K562 (cell line): ENCODE measurements around the gene MLLT1. TPM values are rescaled to one million over a fixed set of nuclear protein-coding genes. Genes with fewer than 3 reads are reported as not detected.
A peak's percentile ranks its signal among the peaks of the same experiment; 100 is the strongest.

Experiments
- ADNP ChIP-seq: fragments of 200-800 bp; sonication (Bioruptor generic); IDR thresholded peaks from 2 replicates; pipeline ENCODE4 v1.6.1; 2016; ENCODE audit warnings: missing genetic modification characterization, missing compliant biosample characterization
- CBX1 ChIP-seq: sonication (generic); IDR thresholded peaks from 2 replicates; pipeline ENCODE4 v1.6.1; 2016; ENCODE audit warnings: antibody characterized with exemption, low read depth, mild to moderate bottlenecking
- CCNT2 ChIP-seq: IDR thresholded peaks from 2 replicates; pipeline ENCODE4 v1.6.1; 2011; ENCODE audit warnings: borderline replicate concordance, low read depth, mild to moderate bottlenecking, moderate library complexity, mixed read lengths, low read length; ENCODE audit not compliant: insufficient read length; ENCODE audit errors: extremely low read depth
- CEBPB ChIP-seq: fragments of 450-650 bp; IDR thresholded peaks from 2 replicates; pipeline ENCODE4 v1.6.1; 2016; ENCODE audit warnings: missing genetic modification characterization, missing compliant biosample characterization
- EGR1 ChIP-seq: fragments of 450-650 bp; conservative IDR thresholded peaks from 2 replicates; pipeline ENCODE4 v1.6.1; 2017; ENCODE audit warnings: mild to moderate bottlenecking
- FOXP1 ChIP-seq: sonication (generic); formaldehyde crosslinking; IDR thresholded peaks from 2 replicates; pipeline ENCODE4 v1.8.0; 2022; ENCODE audit warnings: mild to moderate bottlenecking, missing genetic modification reagents
- HDGF ChIP-seq: fragments of 450-650 bp; IDR thresholded peaks from 2 replicates; pipeline ENCODE4 v1.6.1; 2016
- HMG20A ChIP-seq: fragments of 450-650 bp; formaldehyde crosslinking; conservative IDR thresholded peaks from 2 replicates; pipeline ENCODE4 v1.4.0; 2020; ENCODE audit warnings: mild to moderate bottlenecking, mixed read lengths
- KDM2B ChIP-seq: fragments of 250-450 bp; sonication (Bioruptor Pico); IDR thresholded peaks from 2 replicates; pipeline ENCODE4 v1.8.0; 2021; ENCODE audit warnings: mild to moderate bottlenecking, moderate library complexity
- NCOA2 ChIP-seq, 2 experiments: fragments of 450-650 bp; IDR thresholded peaks; 2 replicates each; pipeline ENCODE4 v1.6.1; 2018; ENCODE audit warnings: mild to moderate bottlenecking in 2 of 2, moderate library complexity in 1 of 2; ENCODE audit not compliant: partially characterized antibody in 2 of 2
- PHF21A ChIP-seq: fragments of 450-650 bp; IDR thresholded peaks from 2 replicates; pipeline ENCODE4 v1.6.1; 2017; ENCODE audit warnings: low read depth, borderline replicate concordance
- POLR2A ChIP-seq: fragments of 450-650 bp; conservative IDR thresholded peaks from 2 replicates; pipeline ENCODE4 v1.6.1; 2016
- PRMT5 ChIP-seq: sonication (generic); formaldehyde crosslinking; IDR thresholded peaks from 2 replicates; pipeline ENCODE4 v1.5.0; 2020; ENCODE audit warnings: missing genetic modification reagents
- RBFOX2 ChIP-seq: fragments of 200-400 bp; formaldehyde crosslinking; IDR thresholded peaks from 2 replicates; pipeline ENCODE4 v1.6.1; 2017; ENCODE audit warnings: low read depth, mild to moderate bottlenecking, low read length, moderate library complexity
- RBM34 ChIP-seq: fragments of 200-400 bp; formaldehyde crosslinking; IDR thresholded peaks from 2 replicates; pipeline ENCODE4 v1.6.1; 2018; ENCODE audit warnings: low read length, borderline replicate concordance; ENCODE audit not compliant: insufficient read depth
- ZBTB43 ChIP-seq: sonication (generic); formaldehyde crosslinking; IDR thresholded peaks from 2 replicates; pipeline ENCODE4 v1.8.0; 2023; ENCODE audit warnings: mild to moderate bottlenecking, missing genetic modification reagents
- ZBTB8A ChIP-seq: fragments of 450-650 bp; IDR thresholded peaks from 2 replicates; pipeline ENCODE4 v1.6.1; 2018; ENCODE audit warnings: mild to moderate bottlenecking, moderate library complexity; ENCODE audit not compliant: partially characterized antibody
- ZFX ChIP-seq: sonication (generic); formaldehyde crosslinking; IDR thresholded peaks from 2 replicates; pipeline ENCODE4 v1.8.0; 2022; ENCODE audit warnings: mild to moderate bottlenecking, missing genetic modification reagents, moderate library complexity
- ZNF212 ChIP-seq: fragments of 450-650 bp; formaldehyde crosslinking; IDR thresholded peaks from 2 replicates; pipeline ENCODE4 v1.4.0; 2020; ENCODE audit warnings: mild to moderate bottlenecking
- ZNF253 ChIP-seq: fragments of 250-450 bp; sonication (Bioruptor Pico); conservative IDR thresholded peaks from 2 replicates; pipeline ENCODE4 v1.6.1; 2021; ENCODE audit warnings: mild to moderate bottlenecking
- ZNF644 ChIP-seq: fragments of 200-800 bp; sonication (Bioruptor generic); IDR thresholded peaks from 2 replicates; pipeline ENCODE4 v1.6.1; 2016; ENCODE audit warnings: low read depth, missing genetic modification characterization, missing compliant biosample characterization
- ZNF695 ChIP-seq: fragments of 450-650 bp; formaldehyde crosslinking; IDR thresholded peaks from 2 replicates; pipeline ENCODE4 v1.4.0; 2020; ENCODE audit warnings: mild to moderate bottlenecking, moderate library complexity
- polyA plus RNA-seq, 8 experiments: library from polyadenylated mRNA; depleted of rRNA in 4 of 8; stranded (reverse) in 5 of 8; unstranded in 3 of 8; fragments of >200 nt; fragmentation: Nextera tagmentation in 2 of 8; fragmentation: Illumina TruSeq in 1 of 8; extraction: Ambion mirVana in 2 of 8; extraction: Trizol in 1 of 8; gene quantifications; 2 replicates each; pipeline versions ENCODE4 v1.2.1 to v1.2.3, GENCODE V29; 2011 to 2014; ENCODE audit warnings: inconsistent platforms in 1 of 8, missing spikeins in 1 of 8
- total RNA-seq, 7 experiments: library from RNA; depleted of rRNA in 6 of 7; stranded (reverse); fragments of >200 nt in 6 of 7; fragmentation: Illumina TruSeq in 2 of 7; extraction: Trizol in 2 of 7; gene quantifications; 2 replicates each; pipeline versions ENCODE4 v1.2.1 to v1.2.3, GENCODE V29; 2011 to 2021; ENCODE audit warnings: low replicate concordance in 1 of 7
- TF ChIP-seq, protein P1 (sequence below): fragments of 250-450 bp; sonication (Bioruptor Pico); IDR thresholded peaks from 2 replicates; pipeline ENCODE4 v1.8.0; 2022; ENCODE audit warnings: inconsistent platforms
- TF ChIP-seq, protein P2 (sequence below), 3 experiments: IDR thresholded peaks in 2 of 3; conservative IDR thresholded peaks in 1 of 3; 2 replicates each; pipeline ENCODE4 v1.5.1; 2011 to 2012; ENCODE audit warnings: low read length in 3 of 3, mild to moderate bottlenecking in 3 of 3, control low read depth in 2 of 3, improper control_type of control experiment in 1 of 3, inconsistent platforms in 1 of 3, low read depth in 1 of 3, mixed read lengths in 1 of 3, moderate library complexity in 1 of 3; ENCODE audit not compliant: insufficient read depth in 2 of 3
- TF ChIP-seq, protein P3 (sequence below): fragments of 450-650 bp; IDR thresholded peaks from 2 replicates; pipeline ENCODE4 v1.6.1; 2017; ENCODE audit warnings: mild to moderate bottlenecking, moderate library complexity

MLLT1 gene
- total and polyA plus RNA-seq, 9 of the 15 experiments (the other 6 are each of a cell fraction or from before 2014, with no cell fraction given), result 0.23 to 63.5 (median 15.4) TPM

DNA sequence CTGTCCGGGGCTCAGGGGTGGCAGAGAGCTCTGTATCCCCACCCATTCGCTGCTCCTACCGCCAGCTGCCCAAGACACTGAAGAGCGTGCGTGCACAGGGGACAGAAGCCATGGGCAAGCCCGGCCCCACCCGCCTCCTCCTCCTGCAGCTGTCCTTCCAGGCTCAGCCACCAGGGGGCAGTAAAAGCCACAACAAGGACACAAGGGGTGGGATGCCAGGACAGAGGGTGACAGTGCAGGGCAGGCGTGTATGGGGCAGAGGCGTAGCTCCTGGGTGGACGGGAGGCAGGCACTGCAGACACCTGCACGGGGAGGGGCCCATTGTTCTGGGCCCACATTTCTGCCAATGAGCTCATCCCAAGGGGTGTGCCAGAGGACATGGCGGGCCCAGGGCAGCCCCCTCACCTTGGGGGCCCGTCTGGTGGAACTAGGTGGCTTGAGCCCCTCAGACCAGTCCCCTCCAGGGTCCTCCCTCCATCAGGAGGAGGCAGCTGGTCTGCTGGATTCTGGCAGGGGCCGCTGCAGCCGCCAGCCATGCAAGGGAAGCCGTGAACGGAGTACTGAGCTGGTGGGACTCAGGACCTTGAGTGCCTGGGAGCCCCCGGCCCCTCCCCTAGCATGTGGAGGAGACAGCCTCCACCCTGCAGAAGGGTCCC is 61.2 kb downstream of the MLLT1 start (continued):
- TF ChIP-seq, protein P1, sequence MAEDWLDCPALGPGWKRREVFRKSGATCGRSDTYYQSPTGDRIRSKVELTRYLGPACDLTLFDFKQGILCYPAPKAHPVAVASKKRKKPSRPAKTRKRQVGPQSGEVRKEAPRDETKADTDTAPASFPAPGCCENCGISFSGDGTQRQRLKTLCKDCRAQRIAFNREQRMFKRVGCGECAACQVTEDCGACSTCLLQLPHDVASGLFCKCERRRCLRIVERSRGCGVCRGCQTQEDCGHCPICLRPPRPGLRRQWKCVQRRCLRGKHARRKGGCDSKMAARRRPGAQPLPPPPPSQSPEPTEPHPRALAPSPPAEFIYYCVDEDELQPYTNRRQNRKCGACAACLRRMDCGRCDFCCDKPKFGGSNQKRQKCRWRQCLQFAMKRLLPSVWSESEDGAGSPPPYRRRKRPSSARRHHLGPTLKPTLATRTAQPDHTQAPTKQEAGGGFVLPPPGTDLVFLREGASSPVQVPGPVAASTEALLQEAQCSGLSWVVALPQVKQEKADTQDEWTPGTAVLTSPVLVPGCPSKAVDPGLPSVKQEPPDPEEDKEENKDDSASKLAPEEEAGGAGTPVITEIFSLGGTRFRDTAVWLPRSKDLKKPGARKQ, result no peak
- TF ChIP-seq PRMT5 (CRISPR knock-in tag), result no peak
- peak; percentile 67; the same call in 1 of the 2 replicates for TF ChIP-seq HDGF
- no peak for TF ChIP-seq ZNF212 (CRISPR knock-in tag)
- no peak for TF ChIP-seq KDM2B (CRISPR knock-in tag)
- TF ChIP-seq ZNF695 (CRISPR knock-in tag), result no peak
- no peak for TF ChIP-seq CBX1
- TF ChIP-seq HMG20A (CRISPR knock-in tag), result no peak
- no peak for TF ChIP-seq FOXP1 (CRISPR knock-in tag)
- TF ChIP-seq ZNF253, result no peak
- 0 out of 2 replicates have a peak, but pooled peaks have one; percentile 24 for TF ChIP-seq EGR1
- TF ChIP-seq RBM34, result no peak
- TF ChIP-seq, protein P2, sequence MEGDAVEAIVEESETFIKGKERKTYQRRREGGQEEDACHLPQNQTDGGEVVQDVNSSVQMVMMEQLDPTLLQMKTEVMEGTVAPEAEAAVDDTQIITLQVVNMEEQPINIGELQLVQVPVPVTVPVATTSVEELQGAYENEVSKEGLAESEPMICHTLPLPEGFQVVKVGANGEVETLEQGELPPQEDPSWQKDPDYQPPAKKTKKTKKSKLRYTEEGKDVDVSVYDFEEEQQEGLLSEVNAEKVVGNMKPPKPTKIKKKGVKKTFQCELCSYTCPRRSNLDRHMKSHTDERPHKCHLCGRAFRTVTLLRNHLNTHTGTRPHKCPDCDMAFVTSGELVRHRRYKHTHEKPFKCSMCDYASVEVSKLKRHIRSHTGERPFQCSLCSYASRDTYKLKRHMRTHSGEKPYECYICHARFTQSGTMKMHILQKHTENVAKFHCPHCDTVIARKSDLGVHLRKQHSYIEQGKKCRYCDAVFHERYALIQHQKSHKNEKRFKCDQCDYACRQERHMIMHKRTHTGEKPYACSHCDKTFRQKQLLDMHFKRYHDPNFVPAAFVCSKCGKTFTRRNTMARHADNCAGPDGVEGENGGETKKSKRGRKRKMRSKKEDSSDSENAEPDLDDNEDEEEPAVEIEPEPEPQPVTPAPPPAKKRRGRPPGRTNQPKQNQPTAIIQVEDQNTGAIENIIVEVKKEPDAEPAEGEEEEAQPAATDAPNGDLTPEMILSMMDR (IDR thresholded peaks at IDR 0.05 in 2 of 3, conservative IDR thresholded peaks at IDR 0.05 in 1 of 3; ENCODE audit: insufficient read depth in 2 of 3, low read depth in 1 of 3, low read length in 3 of 3), result peak; percentile 86 to 95 (median 88)
- no peak for TF ChIP-seq ADNP (tag)
- TF ChIP-seq ZBTB43 (CRISPR knock-in tag), result no peak
- TF ChIP-seq PHF21A, result no peak
- TF ChIP-seq, protein P3, sequence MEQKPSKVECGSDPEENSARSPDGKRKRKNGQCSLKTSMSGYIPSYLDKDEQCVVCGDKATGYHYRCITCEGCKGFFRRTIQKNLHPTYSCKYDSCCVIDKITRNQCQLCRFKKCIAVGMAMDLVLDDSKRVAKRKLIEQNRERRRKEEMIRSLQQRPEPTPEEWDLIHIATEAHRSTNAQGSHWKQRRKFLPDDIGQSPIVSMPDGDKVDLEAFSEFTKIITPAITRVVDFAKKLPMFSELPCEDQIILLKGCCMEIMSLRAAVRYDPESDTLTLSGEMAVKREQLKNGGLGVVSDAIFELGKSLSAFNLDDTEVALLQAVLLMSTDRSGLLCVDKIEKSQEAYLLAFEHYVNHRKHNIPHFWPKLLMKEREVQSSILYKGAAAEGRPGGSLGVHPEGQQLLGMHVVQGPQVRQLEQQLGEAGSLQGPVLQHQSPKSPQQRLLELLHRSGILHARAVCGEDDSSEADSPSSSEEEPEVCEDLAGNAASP, result no peak
- TF ChIP-seq POLR2A, result no peak
- TF ChIP-seq ZFX (CRISPR knock-in tag), result 0 out of 2 replicates have a peak, but pooled peaks have one; percentile 7
- no peak for TF ChIP-seq ZNF644
- TF ChIP-seq CCNT2, result no peak
- TF ChIP-seq RBFOX2, result 0 out of 2 replicates have a peak, but pooled peaks have one; percentile 15
- no peak for TF ChIP-seq NCOA2 (IDR thresholded peaks at IDR 0.05; ENCODE audit: partially characterized antibody in 2 of 2)
- TF ChIP-seq CEBPB (tag), result no peak
- no peak for TF ChIP-seq ZBTB8A
